ENCODE measurements around the gene AATF.

GRCh38 chr17:37098910-37099664 is 150.3 kb downstream of the AATF start:
- TF ChIP-seq ZNF274 (IDR thresholded peaks at IDR 0.05; ENCODE audit: low read depth, low read length), result no peak
- no peak for TF ChIP-seq YY1 (IDR thresholded peaks at IDR 0.05; ENCODE audit: insufficient read depth, insufficient read length)
